Measurements from ENCODE around the gene OGFR.

GRCh38 chr20:62814709-62815065 is 10.1 kb downstream of the OGFR start:
- TF ChIP-seq CTCF (IDR thresholded peaks at IDR 0.05; ENCODE audit: low read depth, low read length) (no peak), POLR2A (IDR thresholded peaks at IDR 0.05; ENCODE audit: extremely low read depth, insufficient read length) (no peak), MYC (IDR thresholded peaks at IDR 0.05; ENCODE audit: low read depth, low read length) (no peak)

Data from NB4 (cell line).